SK-N-MC (cell line): ENCODE data around the gene VOPP1.
"Not testable (repeated sequence)": the region's sequence is repeated elsewhere in the genome, so short reads cannot be mapped to it uniquely, and the experiment has no call there.

Experiments
- DNase-seq: peaks from one replicate; pipeline ENCODE4 v3.0.0-alpha.2; 2011; ENCODE audit warnings: low read depth, low spot score
- H3K27ac ChIP-seq: fragments of 200-600 bp; sonication (generic); 2 replicates; pipeline ENCODE4 v1.5.1; 2016; ENCODE audit warnings: mixed run types
- H3K36me3 ChIP-seq: fragments of 200-600 bp; sonication (generic); 2 replicates; pipeline ENCODE4 v1.6.1; 2017; ENCODE audit warnings: antibody characterized with exemption, low read length, mixed read lengths; ENCODE audit not compliant: insufficient read depth
- H3K4me3 ChIP-seq: fragments of 200-600 bp; sonication (generic); 2 replicates; pipeline ENCODE4 v1.5.1; 2016
- H3K9ac ChIP-seq: fragments of 200-600 bp; sonication (generic); 2 replicates; pipeline ENCODE4 v1.8.0; 2017; ENCODE audit warnings: mixed run types, mixed read lengths; ENCODE audit not compliant: insufficient read length
- H3K9me3 ChIP-seq: fragments of 200-600 bp; sonication (generic); 2 replicates; pipeline ENCODE4 v1.6.1; 2017; ENCODE audit warnings: low read depth, mild to moderate bottlenecking, antibody characterized with exemption, low read length, moderate library complexity, mixed read lengths
- EZH2 ChIP-seq: fragments of 200-600 bp; sonication (generic); IDR thresholded peaks from one replicate; pipeline ENCODE4 v1.6.1; 2017; ENCODE audit warnings: antibody characterized with exemption
- FOXP2 ChIP-seq: optimal IDR thresholded peaks from 2 replicates; pipeline ENCODE3; 2011; ENCODE audit warnings: mild to moderate bottlenecking, moderate library complexity; ENCODE audit not compliant: insufficient read depth; ENCODE audit errors: extremely low read length, control extremely low read depth
- POLR2AphosphoS5 ChIP-seq: IDR thresholded peaks from 2 replicates; pipeline ENCODE4 v1.6.1; 2012; ENCODE audit warnings: mild to moderate bottlenecking, low read depth, low read length, borderline replicate concordance

VOPP1 gene

DNA sequence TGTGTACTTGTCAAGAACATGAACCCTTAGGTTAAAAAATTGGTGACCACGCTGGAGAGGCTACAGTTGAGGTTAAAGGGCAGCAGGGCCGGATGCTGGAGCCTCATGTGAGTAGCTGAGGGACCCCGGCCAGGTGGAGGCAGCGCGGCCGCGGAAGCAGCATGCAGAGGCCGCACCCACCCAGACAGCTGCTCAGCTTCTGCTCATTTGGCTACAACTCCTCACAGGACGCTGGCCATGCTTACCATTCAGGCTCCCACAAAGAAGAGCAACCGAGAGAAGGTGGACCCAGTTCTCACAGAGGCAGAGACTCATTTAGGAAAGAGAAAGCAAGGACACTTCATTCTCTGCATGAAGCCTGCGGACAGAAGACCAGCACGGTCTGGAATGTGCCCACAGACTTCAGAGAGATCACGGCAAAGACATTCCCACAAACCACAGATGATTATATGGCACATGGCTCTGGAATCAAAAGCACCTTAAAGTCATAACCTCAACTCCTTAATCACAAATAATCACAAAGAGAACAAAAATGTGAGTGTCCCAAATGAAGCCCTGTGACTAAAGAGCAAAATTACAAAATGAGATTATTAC, 94.4 kb downstream of the VOPP1 start:
- Histone ChIP-seq H3K4me3 (no peak overlapping the region), H3K9me3 (no peaks in the 10 kb centered on the region), H3K27ac (no peak overlapping the region), H3K9ac (no peak overlapping the region), H3K36me3 (no peaks in the 10 kb centered on the region)
- TF ChIP-seq FOXP2: no peak
- no peak for TF ChIP-seq POLR2AphosphoS5
- TF ChIP-seq EZH2: no peak
- no peak for DNase-seq

DNA sequence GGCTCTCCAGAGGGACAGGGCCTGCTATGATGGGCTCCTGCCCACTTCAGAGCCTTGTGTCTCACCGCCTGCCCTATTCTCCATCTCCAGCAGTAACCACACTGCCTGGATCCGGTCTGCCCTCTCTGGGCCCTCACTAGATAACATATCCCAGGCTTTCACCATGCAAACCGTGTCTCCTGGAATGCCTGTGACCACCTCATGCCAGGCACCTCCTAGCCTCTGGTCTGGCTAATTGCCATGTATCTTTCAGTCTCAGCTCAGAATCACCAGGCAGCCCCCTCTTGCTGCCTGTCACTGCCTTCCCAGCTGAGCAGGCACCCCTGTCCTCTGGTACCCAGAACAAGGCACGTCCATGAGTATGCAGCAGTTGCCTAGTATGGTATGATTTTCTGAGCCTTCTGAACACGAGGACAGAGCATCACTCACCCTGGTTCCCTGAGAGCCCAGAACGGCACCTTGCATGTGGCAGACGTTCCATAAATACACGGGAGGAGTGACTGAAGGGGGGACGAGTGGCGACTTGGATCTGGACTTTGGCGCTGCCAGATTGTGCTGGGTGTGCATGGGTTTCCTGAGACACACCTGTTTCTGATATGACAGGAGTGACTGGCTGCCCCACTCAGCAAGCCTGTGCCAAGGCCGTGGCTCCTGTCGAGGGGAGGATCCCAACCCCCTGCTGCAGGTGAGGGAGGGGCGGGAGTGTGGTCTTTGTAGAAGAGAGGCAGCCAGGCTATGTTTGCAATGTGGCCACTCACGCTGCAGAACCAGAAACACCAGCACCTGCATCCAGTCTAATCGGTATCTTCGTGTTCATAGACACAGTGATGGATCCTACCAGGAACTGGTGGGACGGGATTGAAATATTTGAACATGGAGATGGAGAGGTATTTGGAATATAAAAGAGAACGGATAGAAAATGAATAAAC, 95.2 kb downstream of the VOPP1 start:
- H3K9me3 ChIP-seq: no peaks in the 10 kb centered on the region
- no peak for DNase-seq
- H3K9ac ChIP-seq: no peak overlapping the region
- H3K36me3 ChIP-seq: no peaks in the 10 kb centered on the region
- H3K27ac ChIP-seq: no peak overlapping the region
- no peak overlapping the region for H3K4me3 ChIP-seq
- TF ChIP-seq POLR2AphosphoS5: no peak
- no peak for TF ChIP-seq EZH2
- no peak for TF ChIP-seq FOXP2

DNA sequence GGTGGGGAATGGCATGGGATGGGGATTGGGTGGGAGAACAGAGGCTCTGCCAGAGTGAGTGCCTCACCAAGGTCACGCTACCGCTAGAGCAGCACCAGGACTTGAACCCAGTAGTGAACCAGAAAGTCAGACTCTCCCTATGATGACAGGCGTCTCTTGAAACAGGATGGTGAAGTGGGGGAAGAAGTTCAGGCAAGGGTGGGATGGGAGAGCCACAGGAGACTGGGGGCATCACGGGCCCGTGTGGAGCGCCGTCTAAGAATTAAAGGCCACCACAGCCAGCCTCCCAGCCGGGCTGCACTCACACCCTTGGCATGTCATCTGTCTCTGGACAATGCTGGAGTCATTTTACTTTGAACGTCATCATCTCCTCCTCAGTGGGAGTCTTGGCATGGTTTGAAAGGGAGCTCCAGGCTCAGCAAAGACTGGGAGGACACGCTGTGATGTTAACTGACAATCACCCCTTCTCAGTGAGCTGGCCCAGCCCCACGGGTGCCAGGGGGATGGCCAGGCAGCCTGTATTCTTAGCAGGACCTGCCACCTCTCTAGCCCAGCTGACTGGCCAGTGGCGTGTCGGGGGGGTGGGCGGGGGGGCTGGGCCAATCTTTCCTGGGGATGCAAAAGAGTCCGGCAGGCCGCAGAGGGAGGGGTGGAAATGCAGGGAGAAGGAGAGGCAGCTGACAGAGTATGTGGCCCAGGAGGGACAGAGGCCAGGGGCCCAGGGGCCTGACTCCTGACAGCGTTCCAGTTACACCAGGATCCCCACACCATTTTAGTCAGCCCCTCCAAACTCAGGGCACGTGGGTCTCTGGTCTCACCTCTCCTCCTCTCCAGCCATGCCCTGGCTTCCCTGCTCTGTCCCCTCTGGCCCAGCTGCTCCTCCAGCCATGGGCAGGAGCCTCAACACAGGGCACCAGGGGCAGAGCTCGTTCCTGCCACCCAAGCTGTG, 96.2 kb downstream of the VOPP1 start:
- no peak for DNase-seq
- Histone ChIP-seq H3K9ac (no peak overlapping the region), H3K9me3 (no peaks in the 10 kb centered on the region), H3K36me3 (no peaks in the 10 kb centered on the region), H3K4me3 (no peak overlapping the region), H3K27ac (no peak overlapping the region)
- TF ChIP-seq EZH2 (no peak), FOXP2 (no peak), POLR2AphosphoS5 (no peak)

DNA sequence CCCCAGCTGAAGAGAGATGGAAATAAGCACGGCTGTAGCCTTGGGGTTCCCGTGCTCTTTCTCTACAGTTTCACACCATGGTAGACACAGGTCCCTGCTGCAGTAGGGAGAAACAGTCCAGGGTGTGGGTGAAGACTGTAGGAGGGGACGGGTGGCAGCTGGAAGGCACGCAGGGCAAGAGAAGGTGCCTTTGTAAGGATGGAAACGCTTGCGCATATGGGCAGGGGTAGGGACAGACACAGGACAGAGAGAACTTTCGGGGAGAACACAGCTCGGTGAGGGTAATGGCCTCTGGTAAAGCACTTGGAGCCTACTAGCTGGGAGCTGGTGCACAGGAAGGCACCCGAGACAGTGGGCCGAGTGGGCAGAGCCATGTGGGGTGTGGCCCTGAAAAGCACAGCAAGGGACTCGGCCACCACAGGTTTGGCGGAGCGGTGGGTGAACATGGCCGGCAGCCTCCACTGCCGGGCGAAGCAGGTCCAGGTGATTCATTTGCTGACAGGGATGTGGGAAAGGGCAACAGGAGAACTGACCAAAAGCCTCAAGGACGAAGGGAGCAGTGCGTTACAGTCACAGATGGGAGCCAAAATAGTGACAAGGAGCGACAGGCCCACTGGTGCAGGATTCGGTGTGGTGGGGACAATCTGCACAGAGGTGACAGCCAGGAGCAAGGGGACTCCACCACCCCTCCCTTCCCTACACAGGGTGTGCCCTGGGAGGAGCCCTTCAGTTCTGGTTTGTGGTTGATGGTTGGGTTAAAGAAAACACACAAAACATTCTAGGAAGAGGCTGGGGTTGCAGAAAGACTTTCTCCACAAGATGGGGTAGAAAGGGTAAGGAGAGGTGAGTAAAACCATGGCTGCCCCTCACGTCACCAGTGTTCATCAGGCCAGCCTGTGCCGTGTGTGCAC, 97.1 kb downstream of the VOPP1 start:
- H3K4me3 ChIP-seq: no peak overlapping the region
- TF ChIP-seq POLR2AphosphoS5 (no peak), FOXP2 (no peak), EZH2 (no peak)
- no peak for DNase-seq
- H3K27ac ChIP-seq: no peak overlapping the region
- H3K36me3 ChIP-seq: no peaks in the 10 kb centered on the region
- no peaks in the 10 kb centered on the region for H3K9me3 ChIP-seq
- no peak overlapping the region for H3K9ac ChIP-seq

DNA sequence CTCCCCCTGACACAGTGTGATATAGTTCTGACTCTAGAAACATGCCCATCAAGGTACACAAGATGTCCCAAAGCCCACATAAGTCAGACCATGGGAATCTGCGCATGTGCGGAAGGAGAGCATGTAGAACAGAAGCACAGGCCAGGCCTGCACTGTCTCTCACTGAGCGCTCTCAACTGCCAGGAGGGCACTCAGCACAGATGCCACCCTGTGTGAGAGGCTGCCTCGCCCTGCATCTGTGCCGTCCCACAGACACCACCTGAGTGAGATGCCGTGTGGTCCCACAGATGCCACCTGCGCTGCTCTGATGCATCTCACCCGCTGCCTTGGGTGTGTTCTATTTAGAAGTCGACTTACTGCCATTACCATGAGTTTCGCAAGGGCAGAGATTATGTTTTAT, 98.4 kb downstream of the VOPP1 start:
- Histone ChIP-seq H3K36me3 (no peaks in the 10 kb centered on the region), H3K9ac (no peak overlapping the region), H3K9me3 (no peaks in the 10 kb centered on the region), H3K27ac (no peak overlapping the region), H3K4me3 (no peak overlapping the region)
- DNase-seq: no peak
- TF ChIP-seq POLR2AphosphoS5 (no peak), EZH2 (no peak), FOXP2 (no peak)

DNA sequence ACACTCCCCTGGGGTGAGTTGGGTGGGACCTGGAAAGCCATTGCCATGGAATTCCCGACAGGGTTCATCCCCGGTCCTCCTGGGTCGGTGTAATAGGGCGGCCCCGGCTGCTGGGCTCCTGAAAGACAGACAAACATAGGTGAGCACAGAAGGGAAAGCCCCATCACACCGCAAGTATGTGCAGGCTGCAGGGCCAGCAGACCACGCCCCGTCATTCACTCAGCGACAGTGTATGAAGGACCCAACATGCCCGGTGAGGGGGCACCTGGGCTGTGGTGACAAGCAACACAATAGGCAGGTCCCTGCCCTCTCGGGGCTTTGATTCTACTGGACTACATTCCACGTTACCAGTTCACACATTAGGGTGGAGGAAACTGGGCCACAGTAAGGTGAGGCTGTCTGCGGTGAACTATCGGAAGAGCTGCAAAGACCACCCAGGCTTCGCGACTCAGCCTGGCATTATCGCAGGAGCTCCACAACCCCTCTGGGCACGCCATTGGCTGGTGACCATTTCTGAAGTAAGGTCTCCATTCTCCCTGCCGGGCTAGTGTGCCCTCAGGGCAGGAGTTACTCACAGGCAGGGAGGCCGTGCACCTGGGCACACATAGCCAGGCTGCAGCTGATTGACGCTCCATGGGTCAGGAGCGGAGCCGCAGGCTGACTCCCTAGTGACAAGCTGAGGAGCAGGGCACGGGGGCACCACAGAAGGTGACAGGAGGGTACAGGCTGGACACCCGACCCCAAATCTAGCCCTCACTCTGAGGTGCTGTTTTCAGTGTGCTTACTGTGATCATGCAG, 99.2 kb downstream of the VOPP1 start:
- Histone ChIP-seq H3K36me3 (no peaks in the 10 kb centered on the region), H3K9me3 (no peaks in the 10 kb centered on the region), H3K9ac (no peak overlapping the region), H3K27ac (no peak overlapping the region), H3K4me3 (no peak overlapping the region)
- DNase-seq: no peak
- TF ChIP-seq FOXP2 (no peak), EZH2 (no peak), POLR2AphosphoS5 (no peak)

DNA sequence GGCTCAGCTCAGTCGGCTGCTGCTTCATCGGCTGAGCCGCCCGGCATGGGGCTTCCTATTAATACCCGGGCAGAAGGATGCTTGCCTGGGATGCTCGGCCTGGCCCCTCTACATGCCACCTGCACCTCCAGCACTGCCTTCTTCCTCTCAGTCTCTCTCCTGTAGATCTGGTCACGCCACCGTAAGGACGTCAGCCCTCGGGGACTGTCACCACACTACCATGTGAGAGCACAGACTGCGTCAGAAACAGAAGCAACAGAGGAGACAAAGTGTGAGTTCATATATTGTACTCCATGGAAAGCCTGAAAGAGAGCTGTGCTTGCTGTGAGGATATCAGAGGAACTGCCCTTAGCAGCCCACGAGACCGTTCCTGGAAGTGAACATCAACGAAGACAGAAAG, 99.9 kb downstream of the VOPP1 start:
- not testable (repeated sequence) for H3K9me3 ChIP-seq, H3K36me3 ChIP-seq

DNA sequence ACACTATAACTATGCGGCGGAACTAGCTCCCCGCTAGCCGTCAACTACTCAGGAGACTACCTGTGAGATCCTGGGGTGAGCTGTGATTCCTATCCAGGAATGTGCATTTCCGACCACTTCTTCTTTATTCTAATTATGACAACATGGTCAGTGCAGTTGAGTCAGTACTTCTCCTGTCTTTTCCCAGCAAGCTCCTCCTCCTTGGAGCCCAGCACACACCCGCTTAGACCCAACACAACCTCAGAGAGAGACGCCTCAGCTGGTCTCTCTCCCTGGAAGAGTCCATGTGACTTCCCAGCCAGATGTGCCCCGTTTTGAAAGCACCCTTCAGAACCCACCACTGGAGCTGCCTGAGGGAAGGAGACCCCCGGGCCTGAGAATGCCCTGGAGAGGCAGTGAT, 100.7 kb downstream of the VOPP1 start:
- H3K36me3 ChIP-seq, DNase-seq, H3K9me3 ChIP-seq, H3K4me3 ChIP-seq, H3K27ac ChIP-seq, H3K9ac ChIP-seq: not testable (repeated sequence)

More for the DNA sequence above, 99.9 kb downstream of the VOPP1 start:
- not testable (repeated sequence) for H3K4me3 ChIP-seq, DNase-seq, H3K27ac ChIP-seq, H3K9ac ChIP-seq
